H9 (cell line): Measurements from ENCODE around the gene DEFB108B. TPM values are rescaled to one million over a fixed set of nuclear protein-coding genes. Genes with fewer than 3 reads are reported as not detected.
"Not testable (repeated sequence)": the region's sequence is repeated elsewhere in the genome, so short reads cannot be mapped to it uniquely, and the experiment has no call there.

ENCODE experiments used
- DNase-seq: peaks from one replicate; pipeline ENCODE4 v3.0.0-alpha.2; 2017
- H2AFZ ChIP-seq: one replicate; pipeline ENCODE4 v1.6.1; 2013; ENCODE audit warnings: mild to moderate bottlenecking, low read length, control low read depth, moderate library complexity
- H2AK5ac ChIP-seq: 2 replicates; pipeline ENCODE4 v1.6.1; 2013; ENCODE audit warnings: low read length, control low read depth, mixed read lengths; ENCODE audit not compliant: insufficient read length
- H2BK120ac ChIP-seq: one replicate; pipeline ENCODE4 v1.6.1; 2013; ENCODE audit warnings: low read depth, mild to moderate bottlenecking, low read length, control low read depth, inconsistent platforms; ENCODE audit not compliant: poor library complexity, severe bottlenecking
- H2BK12ac ChIP-seq: 2 replicates; pipeline ENCODE4 v1.6.1; 2013; ENCODE audit warnings: low read length, control low read depth, mixed read lengths, low read depth; ENCODE audit not compliant: insufficient read length
- H2BK15ac ChIP-seq: 2 replicates; pipeline ENCODE4 v1.6.1; 2013; ENCODE audit warnings: low read depth, low read length, control low read depth
- H2BK20ac ChIP-seq: one replicate; pipeline ENCODE4 v1.6.1; 2013; ENCODE audit warnings: low read depth, mild to moderate bottlenecking, low read length, control low read depth, inconsistent platforms; ENCODE audit not compliant: poor library complexity, severe bottlenecking
- H2BK5ac ChIP-seq: 2 replicates; pipeline ENCODE4 v1.6.1; 2013; ENCODE audit warnings: low read length, control low read depth, mixed read lengths; ENCODE audit not compliant: insufficient read length
- H3K14ac ChIP-seq: 2 replicates; pipeline ENCODE4 v1.6.1; 2013; ENCODE audit warnings: low read length, control low read depth; ENCODE audit not compliant: insufficient read depth
- H3K18ac ChIP-seq: 2 replicates; pipeline ENCODE4 v1.6.1; 2013; ENCODE audit warnings: low read depth, mild to moderate bottlenecking, mixed read lengths, low read length, control low read depth; ENCODE audit not compliant: insufficient read length
- H3K23ac ChIP-seq: 2 replicates; pipeline ENCODE4 v1.6.1; 2013; ENCODE audit warnings: low read length, control low read depth, mixed read lengths, low read depth; ENCODE audit not compliant: insufficient read length
- H3K23me2 ChIP-seq: 2 replicates; pipeline ENCODE4 v1.6.1; 2013; ENCODE audit warnings: low read depth, mild to moderate bottlenecking, mixed read lengths, low read length, control low read depth; ENCODE audit not compliant: insufficient read length, poor library complexity, severe bottlenecking
- H3K27ac ChIP-seq: 2 replicates; pipeline ENCODE4 v1.5.1; 2013; ENCODE audit warnings: low read length, control low read depth, mixed read lengths, low read depth; ENCODE audit not compliant: insufficient read length
- H3K27me3 ChIP-seq: 2 replicates; pipeline ENCODE4 v1.6.1; 2013; ENCODE audit warnings: low read length, control low read depth, inconsistent platforms; ENCODE audit not compliant: insufficient read depth
- H3K4ac ChIP-seq: 2 replicates; pipeline ENCODE4 v1.6.1; 2013; ENCODE audit warnings: low read depth, mild to moderate bottlenecking, control low read depth, inconsistent platforms, low read length, moderate library complexity
- H3K4me1 ChIP-seq: 2 replicates; pipeline ENCODE4 v1.6.1; 2013; ENCODE audit warnings: low read length, control low read depth, inconsistent platforms; ENCODE audit not compliant: insufficient read depth
- H3K4me2 ChIP-seq: 2 replicates; pipeline ENCODE4 v1.6.1; 2013; ENCODE audit warnings: low read length, control low read depth, mixed read lengths; ENCODE audit not compliant: insufficient read length, insufficient read depth
- H3K56ac ChIP-seq: 2 replicates; pipeline ENCODE4 v1.6.1; 2013; ENCODE audit warnings: low read depth, mild to moderate bottlenecking, mixed read lengths, low read length, control low read depth; ENCODE audit not compliant: insufficient read length
- H3K79me1 ChIP-seq: 2 replicates; pipeline ENCODE4 v1.6.1; 2013; ENCODE audit warnings: low read depth, mild to moderate bottlenecking, moderate library complexity, low read length, control low read depth, inconsistent platforms; ENCODE audit not compliant: insufficient read depth, poor library complexity, severe bottlenecking
- H3K79me2 ChIP-seq: 2 replicates; pipeline ENCODE4 v1.6.1; 2013; ENCODE audit warnings: low read length, control low read depth, inconsistent platforms; ENCODE audit not compliant: insufficient read depth
- H3K9ac ChIP-seq: 2 replicates; pipeline ENCODE4 v1.6.1; 2013; ENCODE audit warnings: low read length, control low read depth, mixed read lengths; ENCODE audit not compliant: insufficient read length; ENCODE audit errors: extremely low read depth
- H3K9me3 ChIP-seq: one replicate; pipeline ENCODE4 v1.6.1; 2013; ENCODE audit warnings: low read depth, low read length, inconsistent platforms; ENCODE audit not compliant: control insufficient read depth
- H3T11ph ChIP-seq: one replicate; pipeline ENCODE4 v1.6.1; 2013; ENCODE audit warnings: mild to moderate bottlenecking, low read length, control low read depth, inconsistent platforms
- H4K20me1 ChIP-seq: one replicate; pipeline ENCODE4 v1.6.1; 2013; ENCODE audit not compliant: control insufficient read depth, insufficient read length, insufficient read depth
- H4K5ac ChIP-seq: 2 replicates; pipeline ENCODE4 v1.6.1; 2013; ENCODE audit warnings: low read depth, mild to moderate bottlenecking, mixed read lengths, low read length, control low read depth; ENCODE audit not compliant: insufficient read length
- H4K8ac ChIP-seq: replicated peaks from 2 replicates; pipeline ENCODE4 v1.6.1; 2013; ENCODE audit warnings: low read length, control low read depth, mixed read lengths, low read depth; ENCODE audit not compliant: insufficient read length
- H4K91ac ChIP-seq: 2 replicates; pipeline ENCODE4 v1.6.1; 2013; ENCODE audit warnings: low read depth, mild to moderate bottlenecking, moderate library complexity, mixed read lengths, low read length, control low read depth; ENCODE audit not compliant: insufficient read length
- H3K27ac Mint-ChIP-seq, 3 experiments: 2 replicates in 2 of 3; 3 replicates in 1 of 3; pipeline ENCODE4 v1.8.0; 2020 to 2021; ENCODE audit warnings: mixed read lengths in 3 of 3, mild to moderate bottlenecking in 1 of 3, moderate library complexity in 1 of 3
- H3K27me3 Mint-ChIP-seq: 2 replicates; pipeline ENCODE4 v1.8.0; 2021; ENCODE audit warnings: low read depth, mild to moderate bottlenecking, moderate library complexity, mixed read lengths
- H3K36me3 Mint-ChIP-seq, 3 experiments: 2 replicates in 2 of 3; 3 replicates in 1 of 3; pipeline ENCODE4 v1.8.0; 2020 to 2021; ENCODE audit warnings: low read depth in 3 of 3, mixed read lengths in 3 of 3; ENCODE audit not compliant: insufficient read depth in 1 of 3
- H3K4me1 Mint-ChIP-seq, 2 experiments: 2 replicates each; pipeline ENCODE4 v1.8.0; 2020; ENCODE audit warnings: mixed read lengths in 2 of 2
- H3K4me3 Mint-ChIP-seq, 2 experiments: 2 replicates in 1 of 2; 3 replicates in 1 of 2; pipeline ENCODE4 v1.8.0; 2020 to 2021; ENCODE audit warnings: mild to moderate bottlenecking in 2 of 2, mixed read lengths in 2 of 2, moderate library complexity in 1 of 2
- H3K9me3 Mint-ChIP-seq, 2 experiments: 2 replicates in 1 of 2; 3 replicates in 1 of 2; pipeline ENCODE4 v1.8.0; 2020; ENCODE audit warnings: mild to moderate bottlenecking in 2 of 2, mixed read lengths in 2 of 2, moderate library complexity in 1 of 2
- WGBS: extraction: QIAGEN DNeasy Blood & Tissue Kit; methylation state at CpG from one replicate; pipeline ENCODE4 v1.1.7; 2013; ENCODE audit warnings: missing lambda C conversion rate, low lambda C conversion rate, mixed read lengths; ENCODE audit not compliant: insufficient read length; ENCODE audit errors: extremely low coverage; 5-methylcytosine and 5-hydroxymethylcytosine counted together
- total RNA-seq: library from RNA; stranded (reverse); gene quantifications from 2 replicates; pipeline ENCODE4 v1.2.1, GENCODE V29; 2021
- TF ChIP-seq, protein P1 (sequence below): fragments of 200-600 bp; sonication (generic); conservative IDR thresholded peaks from 3 replicates; pipeline ENCODE4 v1.8.0; 2021; ENCODE audit warnings: antibody characterized with exemption, mild to moderate bottlenecking

Gene DEFB108B
- total RNA-seq, 1 experiment from 2014 or later, result not detected

GRCh38 chr11:71787824-71788454 lies 45.1 kb upstream of the DEFB108B start:
- not testable (repeated sequence) for H2BK120ac ChIP-seq, H2BK15ac ChIP-seq, H3K23me2 ChIP-seq, H2BK5ac ChIP-seq, H4K5ac ChIP-seq, H3K36me3 Mint-ChIP-seq, H2BK12ac ChIP-seq, H3K9me3 ChIP-seq, H3K4me1 ChIP-seq, H2AFZ ChIP-seq, H2AK5ac ChIP-seq, H3K9me3 Mint-ChIP-seq, H3K23ac ChIP-seq, H3K27me3 ChIP-seq, H4K8ac ChIP-seq, H3K79me2 ChIP-seq, H3K79me1 ChIP-seq, H2BK20ac ChIP-seq, H3K27ac ChIP-seq, H3K4ac ChIP-seq, H3K56ac ChIP-seq, H3T11ph ChIP-seq, H3K27me3 Mint-ChIP-seq, H4K20me1 ChIP-seq
- H3K4me2 ChIP-seq, result peak overlapping the region; percentile 71
- H3K14ac ChIP-seq, result peak overlapping the region; percentile 93
- H4K91ac ChIP-seq, result peak overlapping the region; percentile 68
- H3K4me1 Mint-ChIP-seq, result peaks cover 20% of the 10 kb centered on the region in 2 experiments
- DNase-seq, result peak; percentile 73
- no CpG with 5 or more reads among the region's 19 CpGs for WGBS
- TF ChIP-seq, protein P1, sequence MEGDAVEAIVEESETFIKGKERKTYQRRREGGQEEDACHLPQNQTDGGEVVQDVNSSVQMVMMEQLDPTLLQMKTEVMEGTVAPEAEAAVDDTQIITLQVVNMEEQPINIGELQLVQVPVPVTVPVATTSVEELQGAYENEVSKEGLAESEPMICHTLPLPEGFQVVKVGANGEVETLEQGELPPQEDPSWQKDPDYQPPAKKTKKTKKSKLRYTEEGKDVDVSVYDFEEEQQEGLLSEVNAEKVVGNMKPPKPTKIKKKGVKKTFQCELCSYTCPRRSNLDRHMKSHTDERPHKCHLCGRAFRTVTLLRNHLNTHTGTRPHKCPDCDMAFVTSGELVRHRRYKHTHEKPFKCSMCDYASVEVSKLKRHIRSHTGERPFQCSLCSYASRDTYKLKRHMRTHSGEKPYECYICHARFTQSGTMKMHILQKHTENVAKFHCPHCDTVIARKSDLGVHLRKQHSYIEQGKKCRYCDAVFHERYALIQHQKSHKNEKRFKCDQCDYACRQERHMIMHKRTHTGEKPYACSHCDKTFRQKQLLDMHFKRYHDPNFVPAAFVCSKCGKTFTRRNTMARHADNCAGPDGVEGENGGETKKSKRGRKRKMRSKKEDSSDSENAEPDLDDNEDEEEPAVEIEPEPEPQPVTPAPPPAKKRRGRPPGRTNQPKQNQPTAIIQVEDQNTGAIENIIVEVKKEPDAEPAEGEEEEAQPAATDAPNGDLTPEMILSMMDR, result peak; percentile 15; the same call in 1 of the 3 replicates
- peak overlapping the region; percentile 89 to 93 for H3K4me3 Mint-ChIP-seq
- H3K9ac ChIP-seq, result peak overlapping the region; percentile 77
- peak overlapping the region; percentile 82 to 96 (median 93); a peak in 6 of 7 replicates for H3K27ac Mint-ChIP-seq
- H3K18ac ChIP-seq, result peak overlapping the region; percentile 59

DNA sequence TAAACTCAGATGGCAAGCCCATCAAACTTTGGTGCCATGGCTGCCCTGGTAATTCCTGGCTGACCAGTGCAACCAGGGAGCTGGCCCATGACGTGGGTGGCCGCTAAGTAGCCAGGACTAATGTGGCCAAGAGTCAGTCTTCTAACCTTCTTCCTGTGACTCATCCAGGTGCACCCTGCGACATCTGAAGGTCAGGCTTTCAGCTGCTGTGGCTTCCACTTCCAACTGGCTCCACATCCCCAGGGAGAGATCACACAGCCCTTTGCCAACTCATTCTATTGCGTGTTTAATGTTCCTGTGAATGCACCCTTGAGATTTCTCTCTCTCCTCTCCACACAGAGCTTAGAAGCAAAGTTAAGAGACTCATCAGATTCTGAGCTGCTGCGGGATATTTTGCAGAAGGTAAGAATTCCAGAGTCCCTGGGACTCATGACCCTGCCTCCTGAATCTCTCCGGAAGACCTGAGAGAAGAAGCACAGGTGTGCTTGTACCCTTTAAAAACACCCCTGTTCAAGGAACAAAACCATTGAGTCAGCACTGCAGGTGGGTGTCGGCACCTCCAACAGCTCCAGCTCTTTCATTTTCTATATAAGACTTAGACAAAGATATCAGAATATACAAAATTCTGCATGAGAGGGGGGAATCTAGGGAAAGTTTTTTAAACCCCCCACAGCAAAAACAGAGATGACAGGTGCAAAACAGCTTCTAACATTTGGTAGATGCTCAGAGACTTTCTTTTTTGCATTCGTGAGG lies 43.4 kb upstream of the DEFB108B start:
- not testable (repeated sequence) for H2BK120ac ChIP-seq, H3K56ac ChIP-seq, H2BK20ac ChIP-seq, H2BK5ac ChIP-seq, H2BK12ac ChIP-seq, H3K4me1 ChIP-seq, H3K4me2 ChIP-seq, H3K4me3 Mint-ChIP-seq, H3K36me3 Mint-ChIP-seq, H2AFZ ChIP-seq, H3K9me3 ChIP-seq, H3K4ac ChIP-seq, H3K27ac Mint-ChIP-seq, H2BK15ac ChIP-seq, H3K27me3 Mint-ChIP-seq, H4K20me1 ChIP-seq, H3K27me3 ChIP-seq, H3K23ac ChIP-seq, H3K79me1 ChIP-seq, H3K79me2 ChIP-seq, H3K14ac ChIP-seq, H4K8ac ChIP-seq, H3K23me2 ChIP-seq, H2AK5ac ChIP-seq, H3K27ac ChIP-seq, H3K18ac ChIP-seq, H3K9me3 Mint-ChIP-seq, H3T11ph ChIP-seq, H4K91ac ChIP-seq, DNase-seq, H4K5ac ChIP-seq
- no CpG with 5 or more reads among the region's 8 CpGs for WGBS
- H3K9ac ChIP-seq, result peak overlapping the region; percentile 23
- peaks cover 18% of the 10 kb centered on the region in 2 experiments for H3K4me1 Mint-ChIP-seq
